Hematopoietic multipotent progenitor cell (in vitro differentiated cells): ENCODE results near the gene DLX1. TPM values are rescaled to one million over a fixed set of nuclear protein-coding genes. Genes with fewer than 3 reads are reported as not detected.

Source experiments
- DNase-seq, 3 donors: peaks; one replicate each; pipeline ENCODE4 v3.0.0-alpha.2; 2011 to 2015; ENCODE audit warnings: low read depth in 2 of 3, low spot score in 2 of 3
- total RNA-seq: library from RNA; depleted of rRNA; stranded (reverse); fragments of >200 nt; gene quantifications from one replicate; pipeline ENCODE4 v1.2.3, GENCODE V29; 2012

DLX1 gene
- total RNA-seq, 1 donor: not detected

- peak in 2 of 3 donors; percentile 24 to 26 for DNase-seq
Observed at GRCh38 chr2:172096626-172097547, 11.6 kb downstream of the DLX1 start.

- DNase-seq: peak in 2 of 3 donors; percentile 8 to 22
Observed at GRCh38 chr2:172097557-172098131, 12.3 kb downstream of the DLX1 start.

- DNase-seq: no peak
Observed at GRCh38 chr2:172098287-172098649, 13.0 kb downstream of the DLX1 start.

- peak in 2 of 3 donors; percentile 61 to 82 for DNase-seq
Observed at GRCh38 chr2:172098650-172099471, 13.6 kb downstream of the DLX1 start.

GRCh38 chr2:172099472-172100079, 14.3 kb downstream of the DLX1 start:
- peak in 1 of 3 donors; percentile 10 for DNase-seq

GRCh38 chr2:172100080-172100934, 15.0 kb downstream of the DLX1 start:
- DNase-seq: peak in 1 of 3 donors; percentile 16

- DNase-seq: peak in 2 of 3 donors; percentile 13 to 28
Observed at GRCh38 chr2:172100935-172101820, 15.9 kb downstream of the DLX1 start.

- peak in 1 of 3 donors; percentile 38 for DNase-seq
Observed at GRCh38 chr2:172101821-172102390, 16.6 kb downstream of the DLX1 start.

GRCh38 chr2:172102391-172103359, 17.4 kb downstream of the DLX1 start, which contains the start of gene DLX2:
Gene DLX2, minus strand, starts transcription at chr2:172102900. Its CDS starts 362 bp downstream, at chr2:172102538.
- peak in 2 of 3 donors; percentile 81 to 87 for DNase-seq

- peak in 2 of 3 donors; percentile 77 to 78 for DNase-seq
Observed at GRCh38 chr2:172103471-172104272, 18.4 kb downstream of the DLX1 start.

GRCh38 chr2:172105471-172106107, 20.3 kb downstream of the DLX1 start:
- DNase-seq: peak in 1 of 3 donors; percentile 10

GRCh38 chr2:172106108-172106961, 21.0 kb downstream of the DLX1 start:
- DNase-seq: peak in 2 of 3 donors; percentile 55 to 57

GRCh38 chr2:172107690-172108586, 22.6 kb downstream of the DLX1 start:
- peak in 2 of 3 donors; percentile 19 to 22 for DNase-seq

- DNase-seq: no peak
Observed at GRCh38 chr2:172108587-172108930, 23.3 kb downstream of the DLX1 start.
